HL-60/S4 (cell line): ENCODE results near the gene MRPS12.

Experiments
- in situ Hi-C: fragments of 300-500 bp; cut with MboI; formaldehyde crosslinking; loops from 2 replicates; pipeline ENCODE4 v1.14.3; 2022; ENCODE audit warnings: low sequenced_read_pairs

The MRPS12 gene

DNA sequence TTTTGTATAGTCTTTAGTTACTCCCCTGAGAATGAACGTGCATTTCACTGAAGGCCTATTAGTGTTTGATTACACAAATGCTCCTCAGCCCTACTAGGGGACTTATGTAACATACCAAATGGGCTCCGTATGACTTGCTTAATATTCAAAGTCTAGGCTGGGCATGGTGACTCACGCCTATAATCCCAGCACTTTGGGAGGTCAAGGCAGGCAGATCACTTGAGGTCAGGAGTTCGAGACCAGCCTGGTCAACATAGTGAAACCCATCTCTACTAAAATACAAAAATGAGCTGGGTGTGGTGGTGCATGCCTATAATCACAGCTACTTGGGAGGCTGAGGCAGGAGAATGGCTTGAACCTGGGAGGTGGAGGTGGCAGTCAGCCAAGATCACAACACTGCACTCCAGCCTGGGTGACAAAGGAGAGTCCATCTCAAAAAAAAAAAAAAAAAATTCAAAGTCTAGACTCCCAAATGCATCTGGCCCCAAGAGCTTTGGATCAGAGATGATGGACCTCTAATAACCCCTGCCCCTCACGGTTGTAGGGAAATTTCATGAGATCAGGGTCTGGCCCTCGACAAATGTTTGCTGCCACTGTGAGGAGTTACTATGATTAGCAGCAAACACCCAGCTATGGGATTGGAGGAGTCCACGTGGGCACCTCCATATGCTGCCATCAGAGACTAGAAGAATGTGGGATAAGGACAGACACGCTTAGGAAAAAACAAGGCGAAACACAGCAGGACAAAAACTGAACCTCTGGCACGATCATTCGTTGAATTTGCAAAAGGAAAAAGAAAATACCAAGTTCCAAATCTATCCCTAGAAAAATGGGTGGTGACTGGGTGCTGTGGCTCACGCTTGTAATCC is 40.2 kb downstream of the MRPS12 start:
- in situ Hi-C loops, result no loop called here

DNA sequence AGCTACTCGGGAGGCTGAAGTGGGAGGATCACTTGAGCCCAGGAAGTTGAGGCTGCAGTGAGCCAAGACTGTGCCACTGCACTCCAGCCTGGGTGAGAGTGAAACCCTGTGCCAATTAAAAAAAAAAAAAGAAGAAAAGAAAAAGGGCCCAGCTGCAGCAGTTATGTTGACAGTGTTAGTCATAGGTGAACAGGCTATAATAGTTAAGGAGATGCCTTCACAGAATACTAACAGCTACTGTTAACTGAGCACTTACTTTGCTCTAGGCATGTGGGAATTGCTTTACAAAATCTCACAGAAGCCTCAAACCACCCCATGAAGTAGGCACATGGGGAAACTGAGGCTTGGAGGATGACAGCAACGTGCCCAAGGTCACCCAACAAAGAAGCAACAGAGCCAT is 40.9 kb downstream of the MRPS12 start:
- in situ Hi-C loops, result no loop called here

DNA sequence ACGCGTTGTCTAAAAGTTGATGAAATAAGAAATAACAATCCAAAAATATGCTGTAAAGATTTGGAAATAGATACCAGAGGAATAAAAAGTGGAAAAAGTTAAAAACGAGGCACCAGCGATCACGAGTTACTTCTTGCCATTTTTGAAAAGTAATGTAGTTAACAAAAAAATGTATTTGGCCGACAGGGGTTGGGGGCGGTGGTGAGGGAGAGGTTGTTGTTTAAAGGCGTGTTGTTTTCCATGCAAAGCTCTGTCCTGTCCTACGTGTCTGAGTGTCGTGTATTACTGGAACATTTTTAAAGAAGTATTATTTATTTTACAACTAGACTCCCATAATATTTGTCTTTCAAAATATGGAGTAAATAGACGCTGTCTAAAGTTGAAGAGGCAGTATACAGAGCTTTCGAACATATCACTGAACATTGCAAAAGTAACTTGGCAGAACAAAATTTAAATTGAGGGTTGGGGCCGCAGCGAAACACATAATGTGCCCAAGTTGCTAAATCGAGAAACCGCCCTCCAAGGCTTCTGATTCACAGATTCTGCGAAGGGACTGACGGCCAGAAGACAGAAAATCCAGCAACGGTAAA is 44.0 kb downstream of the MRPS12 start:
- in situ Hi-C loops, result no loop called here

DNA sequence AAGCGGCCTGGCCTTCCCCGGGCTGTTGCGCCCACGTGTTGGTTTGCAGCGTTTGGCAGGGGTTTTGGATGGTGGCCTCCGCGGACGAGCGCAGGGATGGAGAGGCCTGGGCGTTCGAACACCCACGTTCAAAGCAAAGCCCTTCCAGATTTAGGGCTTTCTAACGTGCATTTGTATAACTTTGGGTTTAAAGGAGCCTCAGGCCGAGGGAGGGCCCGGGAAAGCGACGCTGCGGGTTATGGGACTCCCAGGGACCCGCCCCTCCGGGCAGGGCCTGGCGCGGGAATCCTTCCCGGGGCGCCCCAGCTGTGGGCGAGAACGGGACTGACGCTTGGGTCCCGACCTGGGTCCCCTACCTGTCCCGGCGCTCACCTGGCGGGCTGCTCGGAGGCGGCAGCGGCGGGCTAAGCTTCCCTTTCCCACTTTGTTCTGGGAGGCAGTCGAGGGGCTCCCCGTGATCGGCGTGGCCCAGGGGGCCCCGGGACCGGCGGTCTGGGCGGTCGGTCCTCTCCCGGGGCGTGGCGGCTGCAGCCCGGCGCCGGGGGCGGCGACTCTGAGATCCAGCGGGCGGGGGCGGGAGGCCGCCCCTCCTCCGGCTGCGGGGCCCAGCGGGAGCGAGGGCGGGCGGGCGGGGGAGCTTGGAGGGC is 44.6 kb downstream of the MRPS12 start, which contains the start of gene FBXO17:
TSS of gene FBXO17 (minus strand) at position 529 of the 647 bp plus-strand sequence. CDS start 25,423 bp downstream, outside the sequence.
- in situ Hi-C loops, result no loop called here

DNA sequence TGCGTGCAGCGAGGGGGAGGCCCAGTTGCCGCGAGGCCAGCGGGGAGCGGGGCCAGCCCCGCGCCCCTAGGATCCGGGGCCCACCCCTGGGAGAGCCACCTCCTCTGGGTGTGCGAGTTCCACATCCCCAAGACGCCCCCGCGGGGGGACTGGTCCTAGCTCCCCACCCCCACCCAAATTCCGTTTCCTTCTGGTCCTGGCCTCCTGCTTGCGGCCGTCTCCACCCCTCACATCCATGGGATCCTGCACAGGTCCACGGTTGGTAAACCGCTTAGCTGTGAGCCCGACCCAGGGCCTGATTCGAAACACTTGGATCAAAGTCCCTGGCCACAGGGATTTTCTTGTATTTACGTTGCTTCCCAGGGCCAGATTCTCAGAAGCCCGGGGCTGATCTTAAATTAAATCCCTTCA is 45.1 kb downstream of the MRPS12 start:
- in situ Hi-C loops, result no loop called here

DNA sequence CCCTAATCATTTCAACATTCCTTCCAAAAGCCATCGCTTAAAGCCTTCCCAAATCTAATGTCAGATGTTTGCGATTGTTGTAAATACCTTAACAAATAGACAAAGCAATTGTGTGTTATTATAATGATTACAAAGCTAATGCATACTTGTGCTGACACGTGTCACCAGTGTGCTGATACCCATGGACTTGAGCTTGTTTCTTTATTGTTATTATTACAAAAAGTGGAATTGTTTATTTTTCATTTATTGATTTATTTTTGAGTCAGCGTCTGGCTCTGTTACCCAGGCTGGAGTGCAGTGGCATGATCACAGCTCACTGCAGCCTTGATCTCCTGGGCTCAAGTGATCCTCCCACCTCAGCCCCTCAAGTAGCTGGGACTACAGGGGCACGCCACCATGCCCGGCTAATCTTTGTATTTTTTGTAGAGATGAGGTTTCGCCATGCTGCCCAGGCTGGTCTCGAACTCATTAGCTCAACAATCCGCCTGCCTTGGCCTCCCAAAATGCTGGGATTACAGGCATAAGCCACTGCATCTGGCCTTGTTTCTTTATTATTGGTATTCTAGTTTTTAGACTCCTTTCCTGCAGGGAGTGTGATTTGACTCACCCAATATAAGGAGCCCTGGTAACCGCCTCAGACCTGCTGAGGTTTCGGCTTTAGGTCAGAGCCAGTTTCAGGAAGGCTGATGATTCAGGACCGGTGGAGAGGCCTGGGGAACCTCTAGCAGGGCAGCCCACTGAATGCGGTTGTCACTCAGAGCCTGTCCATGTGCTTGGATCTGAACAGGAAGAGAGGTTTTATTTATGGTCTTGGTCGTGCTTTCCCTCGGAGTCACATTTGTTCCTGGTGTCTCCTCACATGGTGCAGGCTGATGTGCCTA is 46.9 kb downstream of the MRPS12 start:
- in situ Hi-C loops, result no loop called here

DNA sequence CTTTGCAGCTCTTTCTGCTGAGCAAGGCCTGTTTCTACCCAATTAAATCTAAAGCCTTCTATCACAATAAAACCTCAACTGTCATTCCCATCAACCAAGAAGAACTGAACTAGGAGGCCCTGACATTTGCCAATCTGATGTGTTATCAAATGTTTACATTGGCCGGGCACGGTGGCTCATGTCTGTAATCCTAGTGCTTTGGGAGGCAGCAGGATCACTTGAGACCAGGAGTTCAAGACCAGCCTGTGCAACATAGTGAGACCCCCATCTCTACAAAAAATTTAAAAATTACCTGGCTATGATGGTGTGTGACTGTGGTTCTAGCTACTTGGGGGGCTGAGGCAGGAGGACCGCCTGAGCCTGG is 47.6 kb downstream of the MRPS12 start:
- in situ Hi-C loops, result no loop called here

DNA sequence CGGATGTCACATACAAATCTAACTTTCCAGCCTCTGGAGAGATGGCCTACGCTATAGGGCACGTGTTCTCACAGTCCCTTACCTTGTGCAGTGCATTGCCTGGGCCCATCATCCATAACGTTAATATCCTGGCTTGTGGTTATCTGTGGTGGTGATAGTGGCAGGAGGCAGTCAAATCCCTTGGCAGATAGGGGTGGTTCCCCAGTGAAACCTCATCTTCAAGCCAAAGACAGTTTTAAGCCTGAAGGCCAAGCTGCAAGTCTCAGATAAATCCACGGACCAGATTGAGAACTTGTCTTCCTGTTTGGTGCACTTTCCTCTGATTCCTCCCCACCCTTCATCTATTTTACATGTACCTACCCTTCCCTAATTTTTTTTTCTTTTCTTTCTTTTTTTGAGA is 49.1 kb downstream of the MRPS12 start:
- in situ Hi-C loops, result no loop called here

DNA sequence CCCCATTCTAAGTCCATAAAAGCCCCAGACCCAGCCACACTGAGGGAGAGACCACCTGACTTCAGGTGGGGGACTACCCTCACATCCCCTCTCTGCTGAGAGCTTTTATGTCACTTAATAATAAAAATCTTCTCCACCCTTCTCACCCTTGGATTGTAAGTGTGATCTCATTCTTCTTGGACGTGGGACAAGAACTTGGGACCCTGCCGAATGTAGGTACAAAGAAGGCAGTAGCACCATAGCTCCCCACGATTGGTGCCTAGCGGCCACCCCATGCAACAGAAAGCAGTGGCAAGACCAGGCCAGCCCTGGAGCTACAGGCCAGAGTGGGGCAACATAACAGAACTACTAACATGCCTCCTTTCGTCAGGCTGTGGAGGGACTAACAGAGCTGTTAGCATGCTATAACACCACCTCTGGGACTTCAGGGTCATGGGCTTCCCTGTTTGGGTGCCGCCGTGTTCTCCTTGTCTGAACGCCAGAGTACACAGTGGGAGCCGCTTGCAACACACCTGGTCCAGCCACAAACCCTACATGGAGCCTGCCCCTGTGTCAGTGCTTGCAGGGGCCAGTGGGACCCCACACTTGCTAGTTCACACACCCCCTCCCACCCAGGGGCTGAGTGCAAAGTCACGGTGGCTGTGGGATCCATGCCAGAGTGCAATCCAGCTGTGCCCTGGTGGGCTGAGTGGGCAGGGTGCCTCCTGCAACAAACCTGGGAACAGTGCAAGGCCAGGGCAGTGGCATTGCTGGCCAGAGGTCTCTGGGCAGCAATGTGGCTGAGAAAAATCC is 50.0 kb downstream of the MRPS12 start:
- in situ Hi-C loops, result no loop called here
